GM12872 (cell line): ENCODE data around the gene SMCO2.

Source experiments
- TF ChIP-seq, protein P1 (sequence below): IDR thresholded peaks from 3 replicates; pipeline ENCODE4 v1.5.1; 2011; ENCODE audit warnings: low read depth, mild to moderate bottlenecking, low read length, moderate library complexity; ENCODE audit not compliant: insufficient read depth

Gene SMCO2

GRCh38 chr12:27517546-27517945 is 71.0 kb downstream of the SMCO2 start:
- TF ChIP-seq, protein P1, sequence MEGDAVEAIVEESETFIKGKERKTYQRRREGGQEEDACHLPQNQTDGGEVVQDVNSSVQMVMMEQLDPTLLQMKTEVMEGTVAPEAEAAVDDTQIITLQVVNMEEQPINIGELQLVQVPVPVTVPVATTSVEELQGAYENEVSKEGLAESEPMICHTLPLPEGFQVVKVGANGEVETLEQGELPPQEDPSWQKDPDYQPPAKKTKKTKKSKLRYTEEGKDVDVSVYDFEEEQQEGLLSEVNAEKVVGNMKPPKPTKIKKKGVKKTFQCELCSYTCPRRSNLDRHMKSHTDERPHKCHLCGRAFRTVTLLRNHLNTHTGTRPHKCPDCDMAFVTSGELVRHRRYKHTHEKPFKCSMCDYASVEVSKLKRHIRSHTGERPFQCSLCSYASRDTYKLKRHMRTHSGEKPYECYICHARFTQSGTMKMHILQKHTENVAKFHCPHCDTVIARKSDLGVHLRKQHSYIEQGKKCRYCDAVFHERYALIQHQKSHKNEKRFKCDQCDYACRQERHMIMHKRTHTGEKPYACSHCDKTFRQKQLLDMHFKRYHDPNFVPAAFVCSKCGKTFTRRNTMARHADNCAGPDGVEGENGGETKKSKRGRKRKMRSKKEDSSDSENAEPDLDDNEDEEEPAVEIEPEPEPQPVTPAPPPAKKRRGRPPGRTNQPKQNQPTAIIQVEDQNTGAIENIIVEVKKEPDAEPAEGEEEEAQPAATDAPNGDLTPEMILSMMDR: no peak

DNA sequence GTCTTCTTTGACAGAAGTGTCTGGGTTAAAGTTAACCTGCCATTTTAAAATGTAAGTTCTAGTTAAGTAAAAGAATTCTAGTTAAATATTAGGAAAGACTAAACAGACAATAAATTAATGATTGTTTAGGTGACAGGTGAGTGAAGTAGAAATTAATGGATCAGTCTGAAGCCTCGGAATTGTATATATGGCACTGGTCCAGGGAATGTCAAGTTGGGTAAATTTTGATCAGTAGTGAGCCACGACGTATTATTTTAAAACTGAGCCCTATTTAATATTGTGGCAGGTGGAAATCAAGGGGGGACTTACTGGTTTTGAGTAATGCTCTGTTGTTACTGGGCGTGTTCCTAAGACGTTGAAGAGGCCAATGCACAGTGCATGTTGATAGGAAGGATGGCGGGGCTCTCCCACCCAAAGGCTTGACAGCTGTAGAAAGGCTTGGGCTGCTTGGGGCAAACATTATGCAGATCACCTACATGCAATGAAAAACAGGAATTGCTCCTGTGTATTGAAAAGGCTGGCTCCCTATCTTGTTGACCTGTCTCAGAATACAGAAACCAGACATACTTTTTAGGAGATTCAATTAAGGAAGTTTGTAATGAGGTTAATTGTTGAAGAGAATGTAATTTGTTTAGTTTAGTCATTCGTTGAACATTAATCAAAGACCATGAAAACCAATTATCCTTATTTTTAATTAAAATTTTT is 71.6 kb downstream of the SMCO2 start:
- TF ChIP-seq, protein P1: no peak

GRCh38 chr12:27521066-27521465 is 74.5 kb downstream of the SMCO2 start:
- TF ChIP-seq, protein P1: no peak

GRCh38 chr12:27521981-27522380 is 75.4 kb downstream of the SMCO2 start:
- TF ChIP-seq, protein P1: no peak

DNA sequence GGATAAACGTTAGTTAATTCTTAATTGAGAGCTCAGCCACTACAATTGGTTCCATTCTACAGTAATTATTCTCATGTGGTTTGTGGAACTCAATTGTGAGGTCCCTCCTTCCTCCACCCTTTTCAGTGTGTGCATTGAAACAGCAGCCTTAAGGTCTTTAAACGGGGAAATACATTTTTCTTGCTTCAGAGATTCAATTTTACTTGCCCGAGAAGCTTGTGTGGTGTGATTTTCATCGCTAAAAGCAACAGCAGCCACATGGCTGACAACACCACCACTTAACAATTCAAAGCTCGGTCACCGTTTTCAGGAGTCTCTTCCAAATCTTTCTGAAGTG is 76.7 kb downstream of the SMCO2 start:
- TF ChIP-seq, protein P1: no peak

DNA sequence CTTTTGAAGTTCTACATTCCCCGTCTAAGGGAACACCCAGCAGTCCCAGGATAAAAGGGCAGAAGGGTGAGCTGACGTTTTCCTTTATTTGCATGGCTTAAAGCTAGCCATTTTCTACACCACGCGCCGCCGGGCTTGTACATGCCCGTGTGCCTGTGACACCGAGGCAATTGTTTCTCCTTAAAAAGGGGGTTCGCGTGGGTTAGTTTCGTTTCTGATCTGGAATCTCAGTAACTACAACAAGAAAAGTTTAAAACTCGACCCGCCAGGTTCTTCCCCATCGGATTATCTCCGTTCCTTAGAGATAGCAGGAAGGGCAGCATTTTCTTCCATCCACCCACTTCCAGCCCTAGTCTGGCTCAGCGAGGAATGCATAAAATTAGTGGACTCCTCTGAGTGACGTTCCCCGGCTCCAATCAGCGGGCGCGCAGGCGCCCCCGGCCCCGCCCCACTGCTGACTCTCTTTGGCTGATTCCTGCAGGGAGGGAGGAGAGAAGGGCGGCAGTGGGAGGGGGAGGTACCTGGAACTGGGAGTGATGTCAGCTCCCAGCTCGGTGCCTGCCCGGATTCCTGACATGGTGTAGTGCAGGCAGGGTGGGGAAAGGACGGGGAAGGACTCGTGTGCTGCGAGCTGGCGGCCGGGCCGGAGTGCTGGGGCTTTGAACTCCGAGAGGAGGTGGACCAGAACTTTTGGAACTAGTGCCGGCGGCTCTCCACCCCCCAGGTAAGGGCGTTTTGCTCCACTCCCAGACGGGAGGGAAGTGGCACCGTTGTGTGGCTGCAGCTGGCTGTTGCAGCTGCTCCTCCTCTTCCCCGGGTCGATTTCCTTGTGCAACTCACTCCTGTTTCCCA is 77.3 kb downstream of the SMCO2 start, which contains the start of gene PPFIBP1:
PPFIBP1 (plus strand) TSS at position 565 of the 852 bp plus-strand sequence. CDS start 109,191 bp downstream, outside the sequence.
- TF ChIP-seq, protein P1: peak; percentile 49

DNA sequence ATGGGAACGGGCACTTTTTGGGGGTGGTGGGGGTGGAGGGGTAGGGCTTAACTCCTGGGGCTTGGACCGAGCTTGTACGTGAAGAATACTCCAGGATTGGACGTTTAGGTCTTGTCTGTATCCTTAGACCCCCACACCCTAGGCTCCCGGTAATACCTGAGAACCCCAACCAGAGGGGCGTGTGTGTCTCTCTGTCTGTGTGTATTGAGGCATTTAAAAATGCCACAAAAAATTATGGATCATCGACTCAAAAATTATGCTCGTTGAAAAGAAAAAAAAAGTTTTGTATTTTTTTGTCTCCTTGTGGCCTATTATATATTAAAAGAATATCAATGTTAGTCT is 77.9 kb downstream of the SMCO2 start:
- TF ChIP-seq, protein P1: no peak
